Measurements from ENCODE around the gene SLC35A3. TPM values are rescaled to one million over a fixed set of nuclear protein-coding genes. Genes with fewer than 3 reads are reported as not detected.
A peak's percentile ranks its signal among the peaks of the same experiment; 100 is the strongest.

Gene SLC35A3
- total RNA-seq, 1 experiment from 2014 or later = 22.9 TPM

- no peak for TF ChIP-seq CTCF (conservative IDR thresholded peaks at IDR 0.05)
- H3K27ac ChIP-seq = no peak overlapping the region
- ChIA-PET POLR2A (ENCODE audit: unreplicated experiment) (no interaction called here), CTCF (no interaction called here)
- H3K4me3 ChIP-seq = no peak overlapping the region
- intact Hi-C loops (cut with micrococcal nuclease; ENCODE audit: unreplicated experiment) = no loop called here
- no peaks in the 10 kb centered on the region for H3K27me3 ChIP-seq (ENCODE audit: insufficient read depth, low read depth)
- no peaks in the 10 kb centered on the region for H3F3A ChIP-seq (ENCODE audit: insufficient read depth, low read depth)
- H4K20me1 ChIP-seq (ENCODE audit: insufficient read depth) = no peaks in the 10 kb centered on the region
- H2AFZ ChIP-seq = 0 out of 2 replicates have a peak overlapping the region, but pooled peaks have one; percentile 61
- no peaks in the 10 kb centered on the region for H3K9me3 ChIP-seq (ENCODE audit: insufficient read depth, low read depth)
- no peak for DNase-seq
- H3K36me3 ChIP-seq (ENCODE audit: low read depth) = no peaks in the 10 kb centered on the region
- BruUV-seq (replicated peaks) = no TSS peak
- no peak overlapping the region for H3K4me2 ChIP-seq
- H3K79me2 ChIP-seq (ENCODE audit: low read depth) = no peaks in the 10 kb centered on the region
- H3K4me1 ChIP-seq (replicated peaks; ENCODE audit: insufficient read depth) = peaks cover 13% of the 10 kb centered on the region
- H3K9me2 ChIP-seq (ENCODE audit: insufficient read depth) = no peaks in the 10 kb centered on the region
Measured at GRCh38 chr1:99944192-99944591, 25.6 kb upstream of the SLC35A3 start.

- peak in 1 of 2 experiments; percentile 6 for DNase-seq
- no peak overlapping the region for H3K4me2 ChIP-seq
- H4K20me1 ChIP-seq (ENCODE audit: insufficient read depth) = no peaks in the 10 kb centered on the region
- ChIA-PET POLR2A (ENCODE audit: unreplicated experiment) (no interaction called here), CTCF (no interaction called here)
- intact Hi-C loops (cut with micrococcal nuclease; ENCODE audit: unreplicated experiment) = no loop called here
- no peak overlapping the region for H3K27ac ChIP-seq
- BruUV-seq (replicated peaks) = no TSS peak
- no peaks in the 10 kb centered on the region for H3K27me3 ChIP-seq (ENCODE audit: insufficient read depth, low read depth)
- H3K4me1 ChIP-seq (replicated peaks; ENCODE audit: insufficient read depth) = peaks cover 13% of the 10 kb centered on the region
- no peaks in the 10 kb centered on the region for H3K9me3 ChIP-seq (ENCODE audit: insufficient read depth, low read depth)
- no peaks in the 10 kb centered on the region for H3K9me2 ChIP-seq (ENCODE audit: insufficient read depth)
- TF ChIP-seq CTCF (conservative IDR thresholded peaks at IDR 0.05) = no peak
- TF ChIP-seq EZH2 (IDR thresholded peaks at IDR 0.05; ENCODE audit: low read depth) = no peak
- no peaks in the 10 kb centered on the region for H3K79me2 ChIP-seq (ENCODE audit: low read depth)
- no peak overlapping the region for H2AFZ ChIP-seq
- no peaks in the 10 kb centered on the region for H3F3A ChIP-seq (ENCODE audit: insufficient read depth, low read depth)
- H3K4me3 ChIP-seq = no peak overlapping the region
- no peaks in the 10 kb centered on the region for H3K36me3 ChIP-seq (ENCODE audit: low read depth)
Measured at GRCh38 chr1:99945174-99945573, 24.6 kb upstream of the SLC35A3 start.

- no peak overlapping the region for H3K27ac ChIP-seq
- no peaks in the 10 kb centered on the region for H3F3A ChIP-seq (ENCODE audit: insufficient read depth, low read depth)
- no peaks in the 10 kb centered on the region for H4K20me1 ChIP-seq (ENCODE audit: insufficient read depth)
- no peaks in the 10 kb centered on the region for H3K9me2 ChIP-seq (ENCODE audit: insufficient read depth)
- H3K4me3 ChIP-seq = no peak overlapping the region
- intact Hi-C loops (cut with micrococcal nuclease; ENCODE audit: unreplicated experiment) = no loop called here
- ChIA-PET CTCF (no interaction called here), POLR2A (ENCODE audit: unreplicated experiment) (interaction anchor here (0.6 kb wide), 2 partner anchors 70 to 101 kb away, joined by 3 read pairs; no protein-coding TSS in a partner anchor)
- H3K36me3 ChIP-seq (ENCODE audit: low read depth) = no peaks in the 10 kb centered on the region
- DNase-seq = peak in 1 of 2 experiments; percentile 30
- no peak overlapping the region for H3K4me2 ChIP-seq
- H2AFZ ChIP-seq = no peak overlapping the region
- H3K27me3 ChIP-seq (ENCODE audit: insufficient read depth, low read depth) = no peaks in the 10 kb centered on the region
- TF ChIP-seq CTCF (conservative IDR thresholded peaks at IDR 0.05) (no peak), EZH2 (IDR thresholded peaks at IDR 0.05; ENCODE audit: low read depth) (no peak)
- H3K79me2 ChIP-seq (ENCODE audit: low read depth) = no peaks in the 10 kb centered on the region
- H3K4me1 ChIP-seq (replicated peaks; ENCODE audit: insufficient read depth) = no peaks in the 10 kb centered on the region
- BruUV-seq (replicated peaks) = no TSS peak
- H3K9me3 ChIP-seq (ENCODE audit: insufficient read depth, low read depth) = peaks cover 8% of the 10 kb centered on the region
Measured at GRCh38 chr1:99950486-99950885, 19.3 kb upstream of the SLC35A3 start.
